Measurements from ENCODE around the gene CPEB3.
"Not testable (repeated sequence)": the region's sequence is repeated elsewhere in the genome, so short reads cannot be mapped to it uniquely, and the experiment has no call there.

The CPEB3 gene

GRCh38 chr10:92290837-92291615 lies at the start of gene CPEB3, which contains the start of gene MARCHF5:
Gene CPEB3, minus strand, starts transcription at chr10:92291078. Its CDS starts 50,728 bp downstream, at chr10:92240350.
Gene MARCHF5, plus strand, starts transcription at chr10:92291167. Its CDS starts 328 bp downstream, at chr10:92291495.
- peak in 55 of 56 donors; percentile 28 to 96 (median 89) for DNase-seq

- DNase-seq, result not testable (repeated sequence)
Observed at GRCh38 chr10:92329927-92330326, 39.0 kb upstream of the CPEB3 start.

GRCh38 chr10:92328993-92329392 lies 38.1 kb upstream of the CPEB3 start:
- no peak for DNase-seq

GRCh38 chr10:92327445-92328433 lies 36.9 kb upstream of the CPEB3 start:
- no peak for DNase-seq

GRCh38 chr10:92323079-92323478 lies 32.2 kb upstream of the CPEB3 start:
- DNase-seq, result no peak

- no peak for DNase-seq
Observed at GRCh38 chr10:92316610-92317009, 25.7 kb upstream of the CPEB3 start.

GRCh38 chr10:92313750-92314149 lies 22.9 kb upstream of the CPEB3 start:
- DNase-seq, result no peak

- DNase-seq, result no peak
Observed at GRCh38 chr10:92309272-92309671, 18.4 kb upstream of the CPEB3 start.

- DNase-seq, result no peak
Observed at GRCh38 chr10:92305133-92306072, 14.5 kb upstream of the CPEB3 start.

GRCh38 chr10:92304061-92304460 lies 13.2 kb upstream of the CPEB3 start:
- no peak for DNase-seq

- DNase-seq, result no peak
Observed at GRCh38 chr10:92303096-92303495, 12.2 kb upstream of the CPEB3 start.

- DNase-seq, result no peak
Observed at GRCh38 chr10:92298487-92298886, 7.6 kb upstream of the CPEB3 start.

- DNase-seq, result peak in 33 of 56 donors; percentile 1 to 64 (median 16)
Observed at GRCh38 chr10:92291921-92292845, 1.3 kb upstream of the CPEB3 start.

GRCh38 chr10:92291616-92291865 lies 663 bp upstream of the CPEB3 start:
- peak in 1 of 56 donors; percentile 53 for DNase-seq

GRCh38 chr10:92290076-92290836 lies 622 bp downstream of the CPEB3 start:
- DNase-seq, result peak in 38 of 56 donors; percentile 10 to 75 (median 46)

GRCh38 chr10:92284112-92284704 lies 6.7 kb downstream of the CPEB3 start:
- DNase-seq, result no peak

GRCh38 chr10:92278996-92279696 lies 11.7 kb downstream of the CPEB3 start:
- DNase-seq, result no peak

- no peak for DNase-seq
Observed at GRCh38 chr10:92274071-92274470, 16.8 kb downstream of the CPEB3 start.

Data from amygdala (tissue), 56 donors.